HepG2 (cell line): ENCODE measurements around the gene B4GALT3. TPM values are rescaled to one million over a fixed set of nuclear protein-coding genes. Genes with fewer than 3 reads are reported as not detected.
A peak's percentile ranks its signal among the peaks of the same experiment; 100 is the strongest.

ENCODE experiments used
- BCL6 ChIP-seq: IDR thresholded peaks from 2 replicates; pipeline ENCODE4 v1.6.1; 2016; ENCODE audit warnings: missing genetic modification reagents, missing compliant biosample characterization
- CEBPG ChIP-seq: IDR thresholded peaks from 2 replicates; pipeline ENCODE4 v1.6.1; 2016
- CHD4 ChIP-seq: fragments of 200-600 bp; sonication (generic); IDR thresholded peaks from 2 replicates; pipeline ENCODE4 v1.7.0; 2017; ENCODE audit warnings: mild to moderate bottlenecking, low read length, borderline replicate concordance
- DNMT1 ChIP-seq: sonication (generic); formaldehyde crosslinking; IDR thresholded peaks from 2 replicates; pipeline ENCODE4 v1.5.1; 2020; ENCODE audit warnings: mild to moderate bottlenecking, missing genetic modification reagents
- JUNB ChIP-seq: sonication (generic); formaldehyde crosslinking; IDR thresholded peaks from 2 replicates; pipeline ENCODE4 v1.8.0; 2022; ENCODE audit warnings: missing genetic modification reagents, mild to moderate bottlenecking, borderline replicate concordance
- MED1 ChIP-seq: sonication (generic); formaldehyde crosslinking; IDR thresholded peaks from 2 replicates; pipeline ENCODE4 v1.4.0; 2020; ENCODE audit warnings: missing genetic modification reagents
- MED13 ChIP-seq: sonication (generic); formaldehyde crosslinking; IDR thresholded peaks from 2 replicates; pipeline ENCODE4 v1.5.0; 2020; ENCODE audit warnings: missing genetic modification reagents
- MEF2D ChIP-seq: sonication (generic); formaldehyde crosslinking; IDR thresholded peaks from 2 replicates; pipeline ENCODE4 v1.5.1; 2020; ENCODE audit warnings: mild to moderate bottlenecking, missing genetic modification reagents
- MXD4 ChIP-seq: IDR thresholded peaks from 2 replicates; pipeline ENCODE4 v1.6.1; 2016; ENCODE audit warnings: mild to moderate bottlenecking, missing biosample characterization, missing genetic modification reagents
- NFAT5 ChIP-seq: sonication (generic); formaldehyde crosslinking; IDR thresholded peaks from 2 replicates; pipeline ENCODE4 v1.4.0; 2020; ENCODE audit warnings: missing genetic modification reagents
- NFE2L2 ChIP-seq: fragments of 150-350 bp; IDR thresholded peaks from 2 replicates; pipeline ENCODE4 v1.6.1; 2014; ENCODE audit warnings: low read length
- NFYB ChIP-seq: sonication (generic); formaldehyde crosslinking; IDR thresholded peaks from 2 replicates; pipeline ENCODE4 v1.4.0; 2020; ENCODE audit warnings: missing genetic modification reagents
- NRL ChIP-seq: sonication (generic); formaldehyde crosslinking; IDR thresholded peaks from 2 replicates; pipeline ENCODE4 v1.5.0; 2020; ENCODE audit warnings: missing genetic modification reagents, mild to moderate bottlenecking, moderate library complexity, borderline replicate concordance
- POLR2AphosphoS5 ChIP-seq: IDR thresholded peaks from 2 replicates; pipeline ENCODE4 v1.6.1; 2012; ENCODE audit warnings: low read depth, low read length
- SALL1 ChIP-seq: sonication (generic); formaldehyde crosslinking; IDR thresholded peaks from 2 replicates; pipeline ENCODE4 v1.8.0; 2022; ENCODE audit warnings: mild to moderate bottlenecking, missing genetic modification reagents
- SP5 ChIP-seq: IDR thresholded peaks from 2 replicates; pipeline ENCODE4 v1.6.1; 2016; ENCODE audit warnings: low read depth, borderline replicate concordance
- ZBTB8A ChIP-seq: sonication (generic); formaldehyde crosslinking; IDR thresholded peaks from 2 replicates; pipeline ENCODE4 v1.4.0; 2020; ENCODE audit warnings: mild to moderate bottlenecking, low read depth, missing genetic modification reagents, borderline replicate concordance
- ZNF124 ChIP-seq: sonication (generic); formaldehyde crosslinking; IDR thresholded peaks from 2 replicates; pipeline ENCODE4 v1.4.0; 2020; ENCODE audit warnings: missing genetic modification reagents
- ZNF430 ChIP-seq: sonication (generic); formaldehyde crosslinking; IDR thresholded peaks from 2 replicates; pipeline ENCODE4 v1.9.0; 2021; ENCODE audit warnings: mild to moderate bottlenecking, missing genetic modification reagents
- ZNF510 ChIP-seq: sonication (generic); formaldehyde crosslinking; IDR thresholded peaks from 2 replicates; pipeline ENCODE4 v1.4.0; 2020; ENCODE audit warnings: low read depth, mild to moderate bottlenecking, missing genetic modification reagents
- polyA plus RNA-seq, 8 experiments: library from polyadenylated mRNA; depleted of rRNA in 3 of 8; stranded (reverse) in 7 of 8; unstranded in 1 of 8; fragments of >200 nt; fragmentation: Illumina TruSeq in 4 of 8; extraction: Trizol in 4 of 8; gene quantifications; 2 replicates each; pipeline versions ENCODE4 v1.2.1 to v1.2.3, GENCODE V29; 2011 to 2016; ENCODE audit warnings: low read depth in 4 of 8, missing spikeins in 1 of 8, mixed read lengths in 1 of 8; ENCODE audit not compliant: insufficient read depth in 1 of 8
- total RNA-seq, 5 experiments: library from RNA; depleted of rRNA; stranded (reverse); fragments of >200 nt; fragmentation: Illumina TruSeq; extraction: Trizol; gene quantifications; 2 replicates each; pipeline ENCODE4 v1.2.3, GENCODE V29; 2016; ENCODE audit warnings: low read depth in 1 of 5
- TF ChIP-seq, protein P1 (sequence below): sonication (generic); formaldehyde crosslinking; IDR thresholded peaks from 2 replicates; pipeline ENCODE4 v1.4.0; 2020; ENCODE audit warnings: missing genetic modification reagents
- TF ChIP-seq, protein P2 (sequence below): sonication (generic); formaldehyde crosslinking; IDR thresholded peaks from 2 replicates; pipeline ENCODE4 v1.9.0; 2021; ENCODE audit warnings: missing genetic modification reagents, mild to moderate bottlenecking, borderline replicate concordance

Gene B4GALT3
- total and polyA plus RNA-seq, 2 of the 13 experiments (the other 11 are each of a cell fraction or from before 2014, with no cell fraction given): 35.6 to 40.4 TPM

GRCh38 chr1:161223805-161224694 is 46.7 kb upstream of the B4GALT3 start (continued):
- TF ChIP-seq NFAT5 (CRISPR knock-in tag) (no peak), ZNF430 (CRISPR knock-in tag) (peak; percentile 59; the same call in 1 of the 2 replicates), ZNF510 (CRISPR knock-in tag) (no peak), DNMT1 (CRISPR knock-in tag) (no peak), CEBPG (CRISPR knock-in tag) (peak; percentile 96), SP5 (CRISPR knock-in tag) (peak; percentile 87), NFE2L2 (no peak), POLR2AphosphoS5 (peak; percentile 17; the same call in 1 of the 2 replicates), MEF2D (CRISPR knock-in tag) (0 out of 2 replicates have a peak, but pooled peaks have one; percentile 51), NRL (CRISPR knock-in tag) (no peak), ZBTB8A (no peak), NFYB (CRISPR knock-in tag) (peak; percentile 11; the same call in 1 of the 2 replicates), BCL6 (CRISPR knock-in tag) (peak; percentile 83), ZNF124 (CRISPR knock-in tag) (no peak), MED13 (CRISPR knock-in tag) (peak; percentile 98), MED1 (CRISPR knock-in tag) (peak; percentile 97), SALL1 (CRISPR knock-in tag) (peak; percentile 70), CHD4 (peak; percentile 52; the same call in 1 of the 2 replicates), MXD4 (CRISPR knock-in tag) (0 out of 2 replicates have a peak, but pooled peaks have one; percentile 28), JUNB (CRISPR knock-in tag) (peak; percentile 70; the same call in 1 of the 2 replicates)
- TF ChIP-seq, protein P1, sequence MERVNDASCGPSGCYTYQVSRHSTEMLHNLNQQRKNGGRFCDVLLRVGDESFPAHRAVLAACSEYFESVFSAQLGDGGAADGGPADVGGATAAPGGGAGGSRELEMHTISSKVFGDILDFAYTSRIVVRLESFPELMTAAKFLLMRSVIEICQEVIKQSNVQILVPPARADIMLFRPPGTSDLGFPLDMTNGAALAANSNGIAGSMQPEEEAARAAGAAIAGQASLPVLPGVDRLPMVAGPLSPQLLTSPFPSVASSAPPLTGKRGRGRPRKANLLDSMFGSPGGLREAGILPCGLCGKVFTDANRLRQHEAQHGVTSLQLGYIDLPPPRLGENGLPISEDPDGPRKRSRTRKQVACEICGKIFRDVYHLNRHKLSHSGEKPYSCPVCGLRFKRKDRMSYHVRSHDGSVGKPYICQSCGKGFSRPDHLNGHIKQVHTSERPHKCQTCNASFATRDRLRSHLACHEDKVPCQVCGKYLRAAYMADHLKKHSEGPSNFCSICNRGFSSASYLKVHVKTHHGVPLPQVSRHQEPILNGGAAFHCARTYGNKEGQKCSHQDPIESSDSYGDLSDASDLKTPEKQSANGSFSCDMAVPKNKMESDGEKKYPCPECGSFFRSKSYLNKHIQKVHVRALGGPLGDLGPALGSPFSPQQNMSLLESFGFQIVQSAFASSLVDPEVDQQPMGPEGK: peak; percentile 93
- TF ChIP-seq, protein P2, sequence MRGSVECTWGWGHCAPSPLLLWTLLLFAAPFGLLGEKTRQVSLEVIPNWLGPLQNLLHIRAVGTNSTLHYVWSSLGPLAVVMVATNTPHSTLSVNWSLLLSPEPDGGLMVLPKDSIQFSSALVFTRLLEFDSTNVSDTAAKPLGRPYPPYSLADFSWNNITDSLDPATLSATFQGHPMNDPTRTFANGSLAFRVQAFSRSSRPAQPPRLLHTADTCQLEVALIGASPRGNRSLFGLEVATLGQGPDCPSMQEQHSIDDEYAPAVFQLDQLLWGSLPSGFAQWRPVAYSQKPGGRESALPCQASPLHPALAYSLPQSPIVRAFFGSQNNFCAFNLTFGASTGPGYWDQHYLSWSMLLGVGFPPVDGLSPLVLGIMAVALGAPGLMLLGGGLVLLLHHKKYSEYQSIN (CRISPR knock-in tag): peak; percentile 12; the same call in 1 of the 2 replicates
